Activated T-helper 1 cell treated with Interleukin-2 at 50 U/mL for 16 hours (primary cell): ENCODE measurements around the gene LRRC9.
"Not testable (repeated sequence)": the region's sequence is repeated elsewhere in the genome, so short reads cannot be mapped to it uniquely, and the experiment has no call there.

Source experiments
- DNase-seq: peaks from one replicate; pipeline ENCODE4 v3.0.0-alpha.2; 2020; ENCODE audit warnings: low read depth

LRRC9 gene

GRCh38 chr14:59919570-59920377, at the start of gene LRRC9:
TSS of gene LRRC9 (plus strand) at chr14:59920144.
- no peak for DNase-seq

- DNase-seq = no peak
Measured at GRCh38 chr14:59870277-59871165, 49.4 kb upstream of the LRRC9 start, which contains the start of gene RTN1. TSS of gene RTN1 (minus strand) at chr14:59870776. CDS start at chr14:59870630, 146 bp downstream.

GRCh38 chr14:59871166-59871495, 48.8 kb upstream of the LRRC9 start:
- no peak for DNase-seq

GRCh38 chr14:59882957-59883356, 37.0 kb upstream of the LRRC9 start:
- no peak for DNase-seq

- no peak for DNase-seq
Measured at GRCh38 chr14:59890676-59891075, 29.3 kb upstream of the LRRC9 start.

GRCh38 chr14:59895721-59896120, 24.2 kb upstream of the LRRC9 start:
- no peak for DNase-seq

- DNase-seq = no peak
Measured at GRCh38 chr14:59897757-59898383, 22.1 kb upstream of the LRRC9 start.

GRCh38 chr14:59900556-59900955, 19.4 kb upstream of the LRRC9 start:
- no peak for DNase-seq

GRCh38 chr14:59904184-59904583, 15.8 kb upstream of the LRRC9 start:
- no peak for DNase-seq

GRCh38 chr14:59905188-59905587, 14.8 kb upstream of the LRRC9 start:
- DNase-seq = no peak

GRCh38 chr14:59912443-59912842, 7.5 kb upstream of the LRRC9 start:
- DNase-seq = no peak

GRCh38 chr14:59913187-59913586, 6.8 kb upstream of the LRRC9 start:
- no peak for DNase-seq

- no peak for DNase-seq
Measured at GRCh38 chr14:59918824-59919569, 947 bp upstream of the LRRC9 start.

- no peak for DNase-seq
Measured at GRCh38 chr14:59920378-59920683, 387 bp downstream of the LRRC9 start.

GRCh38 chr14:59925797-59926196, 5.9 kb downstream of the LRRC9 start:
- no peak for DNase-seq

GRCh38 chr14:59926534-59926933, 6.6 kb downstream of the LRRC9 start:
- DNase-seq = no peak

- no peak for DNase-seq
Measured at GRCh38 chr14:59931237-59931636, 11.3 kb downstream of the LRRC9 start.

GRCh38 chr14:59936145-59936544, 16.2 kb downstream of the LRRC9 start:
- DNase-seq = no peak

- DNase-seq = no peak
Measured at GRCh38 chr14:59939828-59940227, 19.9 kb downstream of the LRRC9 start.

- not testable (repeated sequence) for DNase-seq
Measured at GRCh38 chr14:59942296-59942862, 22.4 kb downstream of the LRRC9 start.

GRCh38 chr14:59944909-59945308, 25.0 kb downstream of the LRRC9 start:
- no peak for DNase-seq

GRCh38 chr14:59952141-59952540, 32.2 kb downstream of the LRRC9 start:
- DNase-seq = not testable (repeated sequence)
